Memory B cell (primary cell): ENCODE measurements around the gene SH2D4B.
A peak's percentile ranks its signal among the peaks of the same experiment; 100 is the strongest.

Experiments
- ATAC-seq: fragments of 150-1000 bp; cut with Tn5 transposase; 2 replicates; pipeline ENCODE4 v1.10.0; 2021; ENCODE audit warnings: low read depth, mild to moderate bottlenecking, moderate library complexity
- DNase-seq, 2 donors: peaks; one replicate each; pipeline ENCODE4 v3.0.0; 2022; ENCODE audit warnings: low spot score in 2 of 2
- H3K27ac Mint-ChIP-seq: one replicate; pipeline ENCODE4 v1.8.0; 2022; ENCODE audit warnings: mild to moderate bottlenecking, moderate library complexity, mixed read lengths
- H3K27me3 Mint-ChIP-seq: one replicate; pipeline ENCODE4 v1.8.0; 2022; ENCODE audit warnings: mixed read lengths
- H3K36me3 Mint-ChIP-seq: one replicate; pipeline ENCODE4 v1.8.0; 2022; ENCODE audit warnings: mild to moderate bottlenecking, mixed read lengths
- H3K4me1 Mint-ChIP-seq: one replicate; pipeline ENCODE4 v1.8.0; 2022; ENCODE audit warnings: mixed read lengths
- H3K4me3 Mint-ChIP-seq: one replicate; pipeline ENCODE4 v1.8.0; 2022; ENCODE audit warnings: mild to moderate bottlenecking, moderate library complexity, mixed read lengths
- H3K9me3 Mint-ChIP-seq: one replicate; pipeline ENCODE4 v1.8.0; 2022; ENCODE audit warnings: mixed read lengths

SH2D4B gene

DNA sequence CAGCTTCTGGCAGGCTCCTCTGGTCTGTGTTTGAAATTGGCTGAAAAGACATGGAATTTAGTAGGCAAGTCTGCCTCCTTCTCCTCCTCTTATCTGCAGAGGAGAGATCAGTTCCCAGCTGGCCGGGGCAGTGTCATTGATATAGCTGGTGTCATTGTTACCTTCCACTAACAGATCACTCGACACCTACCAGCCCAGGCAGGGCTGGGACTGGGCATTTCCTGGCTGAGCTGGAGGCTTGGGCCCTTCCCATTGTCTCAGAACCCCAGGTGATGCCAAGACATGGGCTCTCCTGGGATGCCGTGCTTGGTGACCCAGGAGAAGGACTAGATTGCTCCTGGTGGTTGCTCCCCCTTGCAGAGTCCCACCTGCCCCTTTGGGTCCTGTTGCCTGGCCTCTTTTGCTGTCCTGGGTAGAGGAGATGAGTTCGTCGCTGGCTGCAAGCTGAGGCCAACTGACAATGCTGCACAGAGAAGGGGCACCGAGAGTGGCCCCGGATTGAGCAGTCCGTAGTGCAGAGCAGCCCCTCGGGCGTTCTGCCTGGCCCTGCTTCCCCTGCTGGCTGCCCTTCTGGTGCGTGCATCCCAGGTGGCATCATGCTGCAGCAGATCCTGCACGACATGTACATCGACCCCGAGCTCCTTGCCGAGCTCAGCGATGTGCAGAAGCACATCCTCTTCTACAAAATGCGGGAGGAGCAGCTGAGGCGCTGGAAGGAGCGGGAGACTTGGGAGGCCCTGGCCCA lies at the start of gene SH2D4B:
TSS of gene SH2D4B (plus strand) at position 167 of the 745 bp plus-strand sequence. CDS start at position 597, 430 bp downstream.
- Mint-ChIP-seq H3K4me1 (peaks cover 39% of the 10 kb centered on the region), H3K9me3 (no peaks in the 10 kb centered on the region), H3K27ac (no peak within 1 kb of the TSS), H3K36me3 (no peaks in the 10 kb centered on the region), H3K4me3 (peak within 1 kb of the TSS; percentile 62), H3K27me3 (no peaks in the 10 kb centered on the region)
- ATAC-seq = no peak
- DNase-seq = no peak

DNA sequence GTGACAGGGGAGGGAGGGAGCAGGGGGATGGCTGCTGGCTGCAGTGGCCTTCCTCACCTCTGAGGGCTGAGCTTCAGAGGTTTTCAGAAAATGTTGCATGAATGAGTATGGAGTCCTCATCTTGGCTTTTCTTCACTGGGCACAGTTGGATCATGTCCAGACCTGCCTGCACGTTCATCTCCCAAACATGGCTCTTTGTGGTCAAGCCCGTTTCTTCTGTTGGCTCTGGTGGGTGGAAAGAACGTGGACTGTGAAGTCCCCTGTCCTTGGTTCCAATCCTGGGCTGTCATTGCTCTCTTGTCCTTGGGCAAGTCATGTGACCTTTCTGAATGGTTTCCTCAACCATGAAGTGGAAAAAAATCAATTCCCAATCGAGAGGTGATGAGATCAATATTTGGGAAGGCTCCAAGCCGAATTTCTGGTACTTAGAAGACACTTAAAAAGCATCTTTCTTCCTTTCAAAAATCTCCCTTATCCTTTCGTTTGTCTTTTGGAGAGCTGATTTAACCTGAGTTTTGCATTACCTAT lies 49.1 kb upstream of the SH2D4B start:
- Mint-ChIP-seq H3K27me3 (no peaks in the 10 kb centered on the region), H3K4me3 (no peak overlapping the region), H3K4me1 (peaks cover 46% of the 10 kb centered on the region), H3K9me3 (no peaks in the 10 kb centered on the region), H3K36me3 (peaks cover 35% of the 10 kb centered on the region), H3K27ac (no peak overlapping the region)
- DNase-seq (no peak), ATAC-seq (no peak)

DNA sequence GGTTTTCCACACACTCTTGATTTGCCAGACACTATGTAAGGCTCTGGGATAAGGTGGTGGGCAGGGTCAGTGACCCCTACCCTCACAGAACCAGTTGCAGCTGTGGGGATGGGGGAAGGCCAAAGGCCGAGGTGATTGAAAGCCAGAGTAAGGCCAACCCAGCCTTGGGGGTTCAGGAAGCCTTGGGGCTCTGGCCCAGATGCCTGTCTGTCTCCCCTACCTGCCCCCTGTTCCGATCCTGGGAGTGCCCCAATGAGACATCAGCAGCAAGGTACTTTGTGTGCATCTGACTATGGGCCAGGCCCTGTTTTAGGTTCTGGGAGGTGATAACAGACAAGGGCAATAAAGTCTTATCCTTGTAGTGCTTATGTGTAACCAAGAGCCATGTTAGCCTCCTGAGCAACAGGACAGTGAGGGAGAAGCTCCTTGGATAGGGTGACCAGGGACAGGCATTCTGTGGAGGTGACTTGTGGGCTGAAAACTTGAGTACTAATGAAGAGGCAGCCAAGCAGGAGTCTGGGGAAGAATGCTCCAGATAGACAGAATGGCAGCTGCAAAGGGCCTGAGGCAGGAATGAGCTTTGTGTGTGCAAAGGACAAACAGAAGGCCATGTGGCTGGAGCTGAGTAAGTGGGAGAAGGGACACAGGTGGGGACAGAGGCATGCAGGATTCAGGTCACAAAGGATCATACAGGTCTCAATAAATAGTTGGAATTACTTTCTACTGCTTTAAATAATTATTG lies 48.2 kb upstream of the SH2D4B start:
- DNase-seq (no peak), ATAC-seq (no peak)
- Mint-ChIP-seq H3K4me1 (peaks cover 44% of the 10 kb centered on the region), H3K27ac (no peak overlapping the region), H3K27me3 (no peaks in the 10 kb centered on the region), H3K9me3 (no peaks in the 10 kb centered on the region), H3K36me3 (peaks cover 40% of the 10 kb centered on the region), H3K4me3 (no peak overlapping the region)

DNA sequence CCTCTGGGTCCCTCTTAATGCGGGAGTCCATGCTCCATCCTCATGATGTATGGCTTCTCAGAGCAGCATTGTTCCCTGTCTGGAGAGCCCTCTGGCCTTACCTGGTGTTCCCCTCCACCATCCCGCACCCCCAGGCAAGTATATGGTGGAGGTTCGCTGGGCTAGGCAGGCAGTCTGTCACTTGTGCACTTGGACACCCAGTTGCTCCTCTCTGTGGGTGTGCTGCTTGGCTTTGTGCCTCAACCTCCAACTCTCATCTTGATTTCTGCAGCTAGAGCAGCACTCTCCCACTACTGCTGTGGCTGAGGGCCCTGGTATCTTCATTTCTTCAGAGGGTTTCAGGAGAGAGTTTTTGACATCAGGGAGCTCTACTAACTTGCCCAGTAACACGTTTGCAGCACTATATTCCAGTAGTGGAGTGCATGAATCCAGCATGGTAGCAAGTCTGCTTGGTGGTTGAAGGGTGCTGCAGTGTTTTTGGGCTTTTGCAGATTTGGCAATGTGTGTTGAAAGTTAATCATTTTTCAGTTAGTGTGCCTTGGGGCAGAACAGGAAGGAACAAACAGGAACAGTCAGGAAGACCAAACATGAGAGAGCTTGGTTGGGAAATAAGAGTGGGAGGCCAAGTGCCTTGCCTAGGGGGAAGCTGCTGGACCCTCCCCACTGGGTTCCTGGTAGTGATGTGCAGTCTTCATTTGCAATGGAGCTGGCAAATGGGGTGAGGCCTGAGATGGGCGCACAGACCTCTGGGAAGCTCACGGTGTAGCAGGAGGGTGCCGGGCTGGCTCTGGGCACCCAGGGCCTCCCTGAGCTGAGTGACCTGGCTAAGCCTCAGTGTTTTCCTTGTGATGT lies 46.2 kb upstream of the SH2D4B start:
- Mint-ChIP-seq H3K9me3 (peaks cover under 1% of the 10 kb centered on the region), H3K27ac (no peak overlapping the region), H3K4me1 (peaks cover 29% of the 10 kb centered on the region), H3K36me3 (peaks cover 47% of the 10 kb centered on the region), H3K27me3 (no peaks in the 10 kb centered on the region), H3K4me3 (no peak overlapping the region)
- ATAC-seq (no peak), DNase-seq (no peak)

DNA sequence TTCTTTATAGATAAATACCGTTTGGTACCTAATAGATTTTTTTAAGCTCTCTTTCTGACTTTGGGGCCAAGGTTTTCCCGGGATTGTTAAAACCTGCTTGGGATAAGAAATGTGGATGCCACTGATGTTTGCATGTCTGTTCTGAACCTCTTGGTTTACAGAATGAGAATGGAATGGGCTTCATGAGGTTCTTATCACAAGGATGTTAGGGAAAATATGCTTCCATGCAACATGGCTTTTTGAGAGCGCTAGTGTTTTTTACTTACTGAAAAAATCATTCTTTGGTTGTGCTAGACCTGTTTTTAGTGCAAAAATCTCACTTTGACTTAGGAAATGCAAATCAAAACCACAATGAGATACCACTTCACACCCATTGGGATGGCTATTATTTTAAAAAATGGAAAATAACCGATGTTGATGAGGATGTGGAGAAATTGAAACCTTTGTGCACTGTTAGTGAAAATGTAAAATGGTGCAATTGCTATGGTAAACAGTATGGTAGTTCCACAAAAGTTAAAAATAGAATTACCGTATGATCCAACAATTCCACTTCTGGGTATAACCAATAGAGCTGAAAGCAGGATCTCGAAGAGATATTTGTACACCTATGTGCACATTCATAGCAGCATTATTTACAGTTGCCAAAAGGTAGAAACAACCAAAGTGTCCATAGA lies 44.7 kb upstream of the SH2D4B start:
- DNase-seq (no peak), ATAC-seq (no peak)
- Mint-ChIP-seq H3K27ac (peak overlapping the region; percentile 1), H3K27me3 (no peaks in the 10 kb centered on the region), H3K4me1 (peaks cover 29% of the 10 kb centered on the region), H3K9me3 (peaks cover 5% of the 10 kb centered on the region), H3K4me3 (no peak overlapping the region), H3K36me3 (peaks cover 53% of the 10 kb centered on the region)

DNA sequence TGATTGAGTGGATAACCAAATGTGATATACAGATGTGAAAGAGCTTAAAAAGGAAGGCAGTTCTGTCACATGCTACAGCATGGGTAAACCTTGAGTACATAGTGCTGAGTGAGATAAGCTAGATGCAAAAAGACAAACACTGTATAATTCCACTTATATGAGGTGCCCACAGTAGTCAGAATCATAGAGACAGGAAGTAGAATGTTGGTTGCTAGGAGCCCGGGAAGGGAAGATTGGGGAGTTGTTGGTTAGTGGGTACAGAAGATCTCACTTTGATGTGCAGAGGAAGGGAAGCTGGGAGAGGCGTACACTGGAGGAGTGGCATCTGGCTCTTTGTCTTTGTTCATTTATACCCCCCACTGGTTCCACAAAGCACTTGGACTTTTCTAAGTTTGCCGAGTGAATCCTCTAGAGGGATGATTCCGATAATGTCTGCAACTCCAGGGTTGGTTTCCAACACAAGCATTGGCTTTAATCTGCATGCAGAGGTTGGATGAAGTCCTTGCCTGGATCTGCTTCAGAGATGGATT lies 44.1 kb upstream of the SH2D4B start:
- peak overlapping the region; percentile 1 for H3K27ac Mint-ChIP-seq
- H3K27me3 Mint-ChIP-seq = no peaks in the 10 kb centered on the region
- peak; percentile 31 for ATAC-seq
- H3K36me3 Mint-ChIP-seq = peaks cover 53% of the 10 kb centered on the region
- no peak overlapping the region for H3K4me3 Mint-ChIP-seq
- DNase-seq = no peak
- peaks cover 5% of the 10 kb centered on the region for H3K9me3 Mint-ChIP-seq
- peaks cover 32% of the 10 kb centered on the region for H3K4me1 Mint-ChIP-seq

DNA sequence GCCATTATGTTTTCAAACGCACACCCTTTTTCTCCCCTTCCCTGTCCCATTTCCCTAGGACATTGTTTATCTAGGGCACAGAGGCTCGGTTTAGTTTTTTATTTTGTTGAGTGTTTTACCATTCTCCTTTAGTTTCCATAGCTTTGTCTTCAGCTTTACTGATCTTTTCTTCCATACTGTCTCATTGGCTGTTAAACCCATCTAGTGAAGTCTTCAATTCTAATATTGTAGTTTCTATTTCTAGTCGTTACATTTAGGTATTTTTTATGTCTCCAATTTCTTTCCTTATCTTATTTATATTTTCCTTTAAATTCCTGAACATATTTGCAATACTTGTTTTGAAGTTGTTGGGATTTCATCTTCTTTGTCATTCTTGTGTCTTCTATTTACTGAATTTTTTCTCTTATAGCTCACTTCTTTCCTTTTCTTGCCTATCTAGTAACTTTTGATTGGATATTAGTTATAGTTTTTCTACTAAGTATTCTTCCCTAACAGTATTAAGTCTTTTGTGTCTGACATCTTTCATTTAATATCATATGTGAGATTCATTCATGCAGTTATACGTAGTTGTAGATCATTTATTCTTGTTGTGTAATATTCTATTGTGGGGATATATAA lies 41.0 kb upstream of the SH2D4B start:
- no peaks in the 10 kb centered on the region for H3K27me3 Mint-ChIP-seq
- H3K4me3 Mint-ChIP-seq = no peak overlapping the region
- H3K27ac Mint-ChIP-seq = no peak overlapping the region
- peaks cover 33% of the 10 kb centered on the region for H3K4me1 Mint-ChIP-seq
- H3K9me3 Mint-ChIP-seq = peaks cover 5% of the 10 kb centered on the region
- peaks cover 35% of the 10 kb centered on the region for H3K36me3 Mint-ChIP-seq
- no peak for ATAC-seq
- no peak for DNase-seq

DNA sequence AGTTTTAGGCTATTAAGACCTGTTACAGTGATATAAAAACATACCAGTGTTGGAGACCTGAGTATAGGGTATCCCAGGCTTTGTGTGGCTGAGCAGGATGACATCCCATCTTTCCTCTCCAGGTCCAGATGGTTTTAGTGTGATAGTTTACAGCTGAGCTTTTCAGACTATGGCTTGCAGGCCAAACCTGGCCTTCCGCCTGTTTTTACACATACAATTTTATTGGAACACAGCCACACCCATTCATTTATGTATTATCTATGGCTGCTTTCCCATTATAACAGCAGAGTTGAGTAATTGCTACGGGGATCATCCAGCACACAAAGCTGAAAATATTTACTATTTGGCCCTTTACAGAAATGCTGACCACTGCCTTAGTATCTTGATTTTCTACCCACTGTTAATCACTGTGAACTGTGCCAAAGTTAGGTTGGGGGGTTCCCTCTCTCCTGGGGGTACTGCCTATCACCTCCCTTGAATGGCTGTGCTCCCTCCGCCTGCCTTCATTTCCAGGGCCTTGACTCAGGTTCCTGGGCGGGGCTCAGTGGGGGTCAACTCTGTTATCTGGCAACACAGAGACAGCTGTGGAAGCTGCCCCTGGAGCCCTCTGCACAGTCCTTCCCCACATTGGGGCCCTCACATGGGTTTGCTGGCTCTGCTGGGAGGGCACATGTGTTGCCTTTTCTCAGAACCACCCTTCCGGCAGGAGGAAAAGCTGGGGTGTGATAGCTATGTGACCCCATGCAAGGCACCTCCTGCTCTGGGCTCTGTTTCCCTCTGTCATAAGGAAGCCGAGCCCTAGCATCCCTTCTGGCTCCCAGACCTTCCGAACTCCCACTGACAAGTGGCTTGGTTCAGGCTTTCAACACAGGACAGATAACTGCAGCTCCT lies 40.3 kb upstream of the SH2D4B start:
- H3K36me3 Mint-ChIP-seq = peaks cover 35% of the 10 kb centered on the region
- no peak overlapping the region for H3K4me3 Mint-ChIP-seq
- no peaks in the 10 kb centered on the region for H3K27me3 Mint-ChIP-seq
- peaks cover 5% of the 10 kb centered on the region for H3K9me3 Mint-ChIP-seq
- peaks cover 36% of the 10 kb centered on the region for H3K4me1 Mint-ChIP-seq
- ATAC-seq = no peak
- no peak overlapping the region for H3K27ac Mint-ChIP-seq
- no peak for DNase-seq

DNA sequence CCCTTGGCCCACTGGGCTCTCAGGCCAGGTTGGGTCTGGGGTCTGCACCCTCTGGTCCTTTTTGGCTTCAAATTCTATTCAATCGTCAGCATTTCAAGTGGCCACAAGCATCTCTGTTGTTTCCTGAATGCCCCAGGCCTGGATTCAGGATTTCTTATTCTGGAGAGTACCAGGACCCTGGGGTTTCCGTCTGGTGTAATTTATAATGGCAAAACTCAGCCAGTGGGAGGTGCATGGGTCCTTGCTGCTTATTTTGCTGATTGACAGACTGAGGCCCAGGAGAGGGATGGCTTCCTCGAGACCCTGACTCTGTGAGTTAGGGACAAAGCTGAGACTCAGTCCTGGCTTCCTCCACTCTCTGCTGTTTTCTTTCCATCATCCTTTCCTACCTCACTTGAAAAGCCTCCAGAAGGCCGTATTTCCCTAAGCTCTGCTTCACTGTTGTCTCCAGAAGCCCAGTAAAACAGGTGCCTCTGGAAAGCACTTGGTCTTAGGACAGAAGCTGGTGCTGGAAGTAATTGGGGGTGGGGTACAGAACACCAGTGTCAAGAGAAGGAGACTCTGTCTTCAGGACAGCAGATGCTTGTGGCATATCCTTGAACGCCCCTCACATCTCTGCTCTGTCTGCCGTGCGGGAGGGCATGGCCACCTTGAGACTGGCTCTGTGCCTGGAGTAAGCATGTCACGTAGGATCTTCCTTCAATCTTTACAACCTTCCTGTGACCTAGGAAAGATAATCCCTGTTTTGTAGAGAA lies 39.4 kb upstream of the SH2D4B start:
- H3K27ac Mint-ChIP-seq = peak overlapping the region; percentile 48
- H3K36me3 Mint-ChIP-seq = peaks cover 36% of the 10 kb centered on the region
- H3K27me3 Mint-ChIP-seq = no peaks in the 10 kb centered on the region
- H3K4me1 Mint-ChIP-seq = peaks cover 43% of the 10 kb centered on the region
- H3K9me3 Mint-ChIP-seq = peaks cover 5% of the 10 kb centered on the region
- ATAC-seq = no peak
- DNase-seq = no peak
- no peak overlapping the region for H3K4me3 Mint-ChIP-seq

DNA sequence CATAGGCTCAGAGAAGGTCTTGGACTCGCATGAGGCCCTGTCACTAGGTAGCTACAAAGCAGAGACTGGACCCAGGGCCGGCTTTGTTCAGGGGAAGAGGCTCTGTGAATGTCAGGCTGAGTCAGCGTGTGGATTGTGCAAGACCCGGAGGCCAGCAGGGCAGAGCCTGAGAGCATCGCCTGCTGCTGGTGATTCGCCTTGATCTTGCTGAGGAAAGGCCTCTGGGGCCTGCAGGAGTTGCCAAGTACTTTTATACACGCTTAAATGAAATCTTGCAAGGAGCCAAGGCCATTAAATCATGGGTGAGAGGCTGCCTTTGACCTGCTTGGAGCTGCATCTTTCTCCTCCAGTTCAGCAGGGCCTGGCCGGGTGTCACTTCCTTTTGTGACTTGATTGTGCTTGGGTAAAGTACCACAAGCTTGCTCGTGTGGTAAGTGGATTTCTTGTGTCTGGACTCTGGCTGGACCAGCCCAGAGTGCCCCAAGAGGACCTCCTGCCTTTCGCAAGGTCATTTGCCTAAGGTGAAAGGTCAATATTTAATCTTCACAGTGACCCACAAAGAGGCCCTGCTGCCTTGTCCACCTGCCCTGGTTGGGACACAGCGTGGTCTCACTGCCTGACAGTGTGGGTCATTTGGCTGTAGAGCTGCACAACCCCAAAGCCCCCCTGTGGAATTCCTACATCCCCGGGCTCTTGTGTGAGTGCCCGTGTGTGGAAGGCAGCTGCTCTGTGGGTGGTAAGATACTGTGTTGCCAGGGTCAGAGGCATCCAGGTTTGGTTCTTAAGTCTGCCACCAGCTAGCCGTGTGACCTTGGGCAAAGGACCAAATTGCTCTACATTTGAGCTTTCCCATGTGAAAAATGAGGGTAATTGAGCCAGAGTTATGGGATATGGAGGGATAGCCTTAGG lies 38.6 kb upstream of the SH2D4B start:
- H3K4me3 Mint-ChIP-seq = no peak overlapping the region
- peaks cover 33% of the 10 kb centered on the region for H3K36me3 Mint-ChIP-seq
- ATAC-seq = no peak
- no peaks in the 10 kb centered on the region for H3K27me3 Mint-ChIP-seq
- peak overlapping the region; percentile 60 for H3K27ac Mint-ChIP-seq
- peaks cover 5% of the 10 kb centered on the region for H3K9me3 Mint-ChIP-seq
- no peak for DNase-seq
- peaks cover 47% of the 10 kb centered on the region for H3K4me1 Mint-ChIP-seq
